NAMALWA (cell line): ENCODE data around the gene EIF4E3.
A peak's percentile ranks its signal among the peaks of the same experiment; 100 is the strongest.

Experiments
- DNase-seq: peaks from one replicate; pipeline ENCODE4 v3.0.0-alpha.2; 2015; ENCODE audit warnings: low spot score

The EIF4E3 gene

DNA sequence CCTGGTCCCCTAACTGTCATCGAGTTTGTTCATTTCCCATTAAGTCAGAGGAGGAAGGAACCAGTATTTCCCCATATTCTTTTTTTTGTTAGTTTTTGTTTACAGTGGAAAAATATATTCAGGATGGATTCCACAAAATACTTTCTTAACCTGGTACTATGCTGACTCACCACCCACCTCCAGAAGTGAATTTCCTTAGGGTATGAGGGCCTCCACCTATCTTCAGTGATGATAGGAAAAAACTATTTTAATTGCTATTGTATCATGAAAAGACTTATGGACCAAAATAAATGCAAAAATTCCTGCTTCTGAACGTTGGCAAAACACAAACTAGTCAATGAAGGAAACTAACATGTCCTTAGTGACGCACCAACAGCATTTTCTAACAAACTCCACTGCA lies 77.5 kb downstream of the EIF4E3 start:
- no peak for DNase-seq

DNA sequence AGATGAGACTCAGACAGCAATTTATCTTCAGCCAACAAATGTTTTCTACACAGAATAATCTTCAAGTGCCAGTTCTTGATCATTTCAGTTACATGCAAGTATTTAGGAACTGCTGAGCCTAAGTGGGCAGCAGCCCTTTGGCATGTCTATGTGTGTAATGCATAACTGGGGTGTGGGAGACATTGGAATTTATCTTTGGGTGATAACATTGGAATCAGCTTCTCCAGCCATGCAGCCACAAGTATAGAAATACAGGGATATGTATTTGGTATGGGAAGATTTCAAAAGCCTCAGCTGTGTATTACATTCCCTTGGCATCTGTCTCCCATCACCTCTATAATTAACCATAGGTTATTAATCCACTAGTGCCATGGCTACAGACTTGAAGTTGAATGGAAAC lies 78.2 kb downstream of the EIF4E3 start:
- DNase-seq = no peak

DNA sequence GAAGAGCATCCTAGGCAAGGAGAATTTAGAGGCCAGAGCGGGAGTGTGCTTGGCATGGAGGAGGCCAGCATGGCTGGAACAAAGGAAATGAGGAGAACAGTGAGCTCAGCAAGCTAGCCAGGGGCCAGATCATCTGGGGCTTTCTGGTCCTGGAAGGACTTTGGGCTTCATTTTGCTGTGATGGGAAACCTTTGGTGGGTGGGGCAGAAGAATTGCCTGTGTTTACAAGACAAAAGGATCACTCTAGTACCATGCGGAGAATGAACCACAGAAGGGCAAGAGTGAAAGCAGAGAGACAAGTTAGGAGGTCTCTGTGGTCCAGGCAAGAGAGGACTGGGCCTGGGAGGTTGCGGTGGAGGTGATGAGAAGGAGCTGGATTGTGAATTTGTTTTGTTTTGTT lies 80.1 kb downstream of the EIF4E3 start:
- no peak for DNase-seq

DNA sequence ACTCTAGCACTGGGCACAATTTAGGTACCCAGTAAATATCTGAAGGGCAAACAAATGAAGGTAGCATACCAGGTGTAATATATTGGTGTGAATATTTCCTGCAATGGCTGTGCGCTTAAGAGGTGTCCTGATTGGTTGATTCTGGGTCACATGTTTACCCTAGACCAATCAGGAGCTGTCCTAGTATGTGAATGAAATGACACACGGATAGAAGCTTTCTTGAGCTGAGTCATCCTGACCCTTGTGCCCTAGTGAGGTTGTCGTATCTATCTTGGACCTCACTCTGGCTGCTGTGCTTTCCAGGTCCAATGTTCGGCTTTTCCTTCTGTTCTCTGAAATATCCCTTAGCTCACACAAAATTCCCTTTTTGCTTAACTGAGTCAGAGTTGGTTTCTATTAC lies 83.5 kb downstream of the EIF4E3 start:
- peak; percentile 53 for DNase-seq

DNA sequence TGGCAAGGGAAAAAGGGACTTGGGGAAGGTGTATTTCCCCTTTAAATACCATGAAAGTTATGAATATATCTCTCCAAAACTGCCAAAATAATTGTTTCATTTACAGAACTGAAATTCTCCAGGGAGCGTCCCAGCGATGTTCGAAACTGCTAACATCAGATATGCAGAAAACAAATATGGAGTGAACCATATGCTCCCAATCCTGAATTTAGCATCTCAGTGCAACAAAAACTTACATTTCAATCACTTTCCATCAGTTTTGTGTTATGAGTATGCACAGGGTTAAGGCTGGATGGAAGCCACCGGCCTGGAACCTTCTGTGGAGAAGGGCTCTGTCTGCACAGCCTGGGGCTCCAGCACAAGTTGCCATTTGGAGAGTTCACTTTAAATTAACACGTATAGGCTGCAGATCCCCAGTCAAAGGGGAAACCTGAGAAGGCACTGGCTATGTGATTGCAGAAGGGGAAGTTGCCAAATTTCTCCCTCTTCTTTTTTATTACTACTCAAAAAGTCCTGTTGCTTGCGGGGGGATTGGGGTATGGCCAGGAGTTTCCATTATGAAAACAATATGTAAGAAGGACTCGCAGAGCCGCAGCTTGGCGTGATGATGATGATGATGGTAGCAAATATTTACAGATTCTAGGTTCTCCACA lies 84.7 kb downstream of the EIF4E3 start:
- no peak for DNase-seq

DNA sequence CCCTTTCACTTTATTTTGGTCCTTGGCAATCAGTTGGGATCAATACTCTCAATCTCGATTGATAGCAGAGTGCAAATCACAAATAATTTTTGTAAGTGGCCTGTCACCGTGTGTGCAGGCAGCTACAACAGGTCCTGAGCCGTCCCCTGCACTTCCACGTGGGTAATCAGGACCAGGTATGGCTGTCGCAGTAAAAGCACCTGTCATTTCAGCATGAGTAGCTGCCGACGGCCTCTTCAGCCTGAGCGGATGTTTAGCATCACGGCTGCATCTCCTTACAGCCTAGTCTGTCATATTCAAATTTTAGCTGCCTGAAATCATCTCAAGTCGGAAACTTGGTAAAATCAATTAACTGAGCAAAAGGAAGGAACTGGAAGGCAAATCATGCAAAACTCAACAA lies 88.7 kb downstream of the EIF4E3 start:
- no peak for DNase-seq

DNA sequence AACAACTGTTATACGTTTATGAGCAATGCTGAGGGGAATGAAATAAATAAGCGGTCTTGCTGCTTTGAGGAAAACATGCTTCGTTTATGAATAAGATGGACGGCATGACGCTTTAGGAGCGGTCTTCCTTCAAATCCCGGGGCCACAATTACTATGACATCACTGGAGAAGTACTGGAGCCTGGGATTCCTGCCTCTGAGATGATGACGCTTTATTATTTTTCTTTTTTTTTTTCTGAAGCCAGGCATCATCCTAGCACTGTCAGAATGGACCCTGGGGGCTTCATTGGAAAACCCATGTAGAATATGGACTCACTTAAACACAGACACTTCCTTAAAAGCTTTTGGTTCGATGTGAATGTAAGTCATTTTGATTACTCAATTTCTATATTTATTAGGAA lies 89.2 kb downstream of the EIF4E3 start:
- DNase-seq = no peak

DNA sequence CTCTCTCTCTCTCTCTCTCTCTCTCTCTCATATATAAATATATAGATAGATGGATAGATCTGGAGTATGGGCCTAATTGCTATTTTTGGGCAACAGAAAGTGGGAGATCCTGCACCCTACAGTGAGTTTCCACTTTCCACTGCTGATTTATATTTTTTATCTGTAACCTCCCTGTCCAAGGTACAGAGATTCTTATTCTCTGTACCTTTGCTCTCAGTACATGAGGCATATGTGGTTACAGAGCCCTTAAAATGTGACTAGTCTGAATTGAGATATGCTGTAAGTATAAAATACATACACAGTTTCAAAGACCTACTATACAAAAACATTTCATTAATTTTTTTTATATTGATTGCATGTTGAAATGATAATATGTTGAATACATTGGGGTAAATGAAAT lies 90.5 kb downstream of the EIF4E3 start:
- DNase-seq = no peak

DNA sequence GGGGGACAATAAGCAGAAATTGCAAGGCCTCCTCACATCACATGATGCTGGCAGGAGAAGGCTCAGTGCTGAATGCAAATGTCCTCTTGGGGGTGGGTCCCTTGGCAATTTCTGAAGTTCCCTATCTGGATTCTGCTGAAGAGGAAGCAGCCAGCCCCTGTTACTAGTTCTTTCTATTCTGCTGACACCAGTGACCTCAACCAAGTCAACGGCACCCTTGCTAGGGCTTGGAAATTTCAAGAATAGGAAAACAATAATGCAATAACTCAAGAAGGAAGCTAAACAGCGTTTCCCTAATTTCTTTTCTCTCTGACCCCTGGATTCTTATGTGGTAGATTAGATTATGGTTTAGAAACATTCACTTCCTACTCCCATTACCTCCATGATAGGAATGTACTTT lies 95.5 kb downstream of the EIF4E3 start:
- no peak for DNase-seq

DNA sequence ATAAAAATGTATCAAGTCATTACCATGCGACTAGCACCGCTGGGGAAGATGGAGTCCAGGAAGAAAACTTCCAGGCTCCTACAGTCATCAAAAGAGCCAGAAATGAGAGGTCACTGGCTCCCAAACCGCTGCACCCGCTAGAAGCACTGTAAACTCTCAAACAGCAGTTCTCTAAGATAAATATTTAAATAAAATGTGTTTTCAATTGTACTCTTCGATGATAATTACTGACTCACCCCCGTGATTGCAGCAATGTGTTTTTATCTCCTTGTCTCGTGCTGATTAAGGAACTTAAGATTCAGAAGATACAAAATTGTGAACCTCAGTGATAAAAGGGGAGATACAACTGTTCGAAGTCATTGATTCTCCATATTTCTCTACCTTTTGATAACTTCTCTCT lies 95.9 kb downstream of the EIF4E3 start:
- no peak for DNase-seq

DNA sequence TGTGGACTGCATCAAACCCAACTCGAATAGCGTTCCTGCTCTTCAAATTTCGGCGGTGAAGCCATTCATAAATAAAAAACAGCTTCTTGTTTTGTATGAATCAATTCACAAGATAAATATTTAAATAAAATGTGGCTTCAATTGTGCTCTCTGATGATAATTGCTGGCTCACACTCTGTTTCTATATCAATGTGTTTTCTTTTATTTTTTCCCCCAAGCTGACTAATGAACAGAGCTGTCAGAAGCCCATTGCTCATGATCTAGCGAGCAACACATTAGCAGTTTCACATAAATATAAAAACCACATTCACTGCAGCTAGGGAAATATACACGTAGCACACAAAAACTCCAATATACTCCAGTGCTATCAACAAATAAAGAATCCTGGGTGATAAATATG lies 96.7 kb downstream of the EIF4E3 start:
- no peak for DNase-seq

DNA sequence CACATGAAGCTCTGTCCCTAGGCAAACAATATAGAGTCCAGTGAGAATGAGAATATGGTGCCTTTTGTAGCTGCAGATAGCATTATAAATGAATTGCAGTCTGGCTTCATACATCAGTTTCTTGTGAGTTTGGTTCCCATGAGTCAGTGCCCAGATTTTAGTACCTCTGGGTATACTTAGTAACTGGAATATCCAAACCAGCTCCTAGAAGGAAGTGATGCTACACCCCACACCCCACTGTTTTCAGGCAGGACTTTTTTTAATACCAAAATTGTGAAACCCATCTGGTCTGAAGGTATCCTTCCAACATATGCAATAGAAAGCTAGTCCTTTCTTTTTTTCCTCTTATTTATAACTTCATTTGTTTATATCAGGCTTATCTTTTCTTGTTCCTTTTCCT lies 99.5 kb downstream of the EIF4E3 start:
- DNase-seq = no peak
